T-cell (primary cell): ENCODE data around the gene URB1. TPM values are rescaled to one million over a fixed set of nuclear protein-coding genes. Genes with fewer than 3 reads are reported as not detected.
"Not testable (repeated sequence)": the region's sequence is repeated elsewhere in the genome, so short reads cannot be mapped to it uniquely, and the experiment has no call there.

Experiments used
- ATAC-seq, 4 experiments: fragments of 200-7000 bp in 3 of 4; fragments of 150-1000 bp in 1 of 4; cut with Tn5 transposase; replicated peaks in 1 of 4; 1 replicate in 3 of 4; 2 replicates in 1 of 4; pipeline ENCODE4 v1.10.0; 2021; ENCODE audit warnings: moderate library complexity in 3 of 4, mild to moderate bottlenecking in 2 of 4, moderate number of reproducible peaks in 1 of 4
- CTCF ChIA-PET, 2 donors: fragments of 300-600 bp; sonication (Branson Sonifier 250); formaldehyde crosslinking; loops; one replicate each; lab custom pipeline; 2022; ENCODE audit warnings: antibody characterized with exemption in 2 of 2; lab: Charles Lee
- POLR2A ChIA-PET, 2 donors: fragments of 300-600 bp; sonication (Branson Sonifier 250); formaldehyde crosslinking; loops; one replicate each; lab custom pipeline; 2022; ENCODE audit warnings: antibody characterized with exemption in 2 of 2; lab: Charles Lee
- DNase-seq, 35 experiments: peaks; one replicate each; pipeline versions ENCODE4 v3.0.0 to v3.0.0-alpha.2; 2013 to 2023
- H3K27ac ChIP-seq: one replicate; pipeline ENCODE4 v1.5.1; 2013; ENCODE audit warnings: low read length
- H3K27me3 ChIP-seq, 2 experiments: replicated peaks in 1 of 2; 1 replicate in 1 of 2; 2 replicates in 1 of 2; pipeline versions ENCODE4 v1.6.1 to v1.7.0; 2013; ENCODE audit warnings: low read length in 1 of 2, mixed read lengths in 1 of 2; ENCODE audit not compliant: control insufficient read depth in 2 of 2, insufficient read depth in 2 of 2; ENCODE audit errors: extremely low read depth in 1 of 2
- H3K36me3 ChIP-seq, 2 donors: 1 replicate in 1 of 2; 2 replicates in 1 of 2; pipeline versions ENCODE4 v1.6.1 to v1.7.0; 2013; ENCODE audit warnings: low read length in 1 of 2; ENCODE audit not compliant: control insufficient read depth in 2 of 2, insufficient read depth in 1 of 2; ENCODE audit errors: extremely low read depth in 1 of 2
- H3K4me1 ChIP-seq, 2 experiments: 1 replicate in 1 of 2; 2 replicates in 1 of 2; pipeline versions ENCODE4 v1.6.1 to v1.7.0; 2013; ENCODE audit warnings: low read length in 2 of 2, mixed read lengths in 1 of 2; ENCODE audit not compliant: insufficient read depth in 2 of 2, control insufficient read depth in 1 of 2; ENCODE audit errors: extremely low read depth in 1 of 2
- H3K4me3 ChIP-seq, 2 donors: 1 replicate in 1 of 2; 2 replicates in 1 of 2; pipeline versions ENCODE4 v1.5.1 to v1.7.0; 2013; ENCODE audit warnings: mild to moderate bottlenecking in 2 of 2, low read length in 1 of 2, moderate library complexity in 1 of 2; ENCODE audit not compliant: control insufficient read depth in 1 of 2; ENCODE audit errors: extremely low read depth in 1 of 2
- H3K9me3 ChIP-seq: 2 replicates; pipeline ENCODE4 v1.7.0; 2013
- H3K27ac Mint-ChIP-seq, 2 donors: one replicate each; pipeline ENCODE4 v1.8.0; 2020 to 2021; ENCODE audit warnings: mild to moderate bottlenecking in 2 of 2, mixed read lengths in 2 of 2
- H3K27me3 Mint-ChIP-seq, 2 donors: one replicate each; pipeline ENCODE4 v1.8.0; 2021 to 2022; ENCODE audit warnings: mixed read lengths in 2 of 2
- H3K36me3 Mint-ChIP-seq: one replicate; pipeline ENCODE4 v1.8.0; 2021; ENCODE audit warnings: mixed read lengths
- H3K4me1 Mint-ChIP-seq, 3 donors: one replicate each; pipeline ENCODE4 v1.8.0; 2020 to 2022; ENCODE audit warnings: mixed read lengths in 3 of 3, mild to moderate bottlenecking in 1 of 3
- H3K4me3 Mint-ChIP-seq, 3 donors: one replicate each; pipeline ENCODE4 v1.8.0; 2020 to 2022; ENCODE audit warnings: mild to moderate bottlenecking in 3 of 3, mixed read lengths in 3 of 3, moderate library complexity in 3 of 3
- H3K9me3 Mint-ChIP-seq, 3 donors: one replicate each; pipeline ENCODE4 v1.8.0; 2020 to 2022; ENCODE audit warnings: mixed read lengths in 3 of 3
- WGBS: methylation state at CpG from one replicate; pipeline ENCODE4 v1.1.5; 2013; ENCODE audit warnings: missing lambda C conversion rate; ENCODE audit not compliant: insufficient coverage; 5-methylcytosine and 5-hydroxymethylcytosine counted together
- total RNA-seq, 35 experiments: library from RNA in 6 of 35; stranded (reverse) in 6 of 35; fragments of 120-200 nt in 1 of 35; gene quantifications; one replicate each; pipeline versions ENCODE4 v1.2.1 to v1.2.4 and lab custom pipeline; 2013 to 2026

The URB1 gene
- total RNA-seq, 5 donors from 2014 or later (not counting 1 experiment from before 2014, with no cell fraction given), result 13.4 to 20.2 (median 18.9) TPM

DNA sequence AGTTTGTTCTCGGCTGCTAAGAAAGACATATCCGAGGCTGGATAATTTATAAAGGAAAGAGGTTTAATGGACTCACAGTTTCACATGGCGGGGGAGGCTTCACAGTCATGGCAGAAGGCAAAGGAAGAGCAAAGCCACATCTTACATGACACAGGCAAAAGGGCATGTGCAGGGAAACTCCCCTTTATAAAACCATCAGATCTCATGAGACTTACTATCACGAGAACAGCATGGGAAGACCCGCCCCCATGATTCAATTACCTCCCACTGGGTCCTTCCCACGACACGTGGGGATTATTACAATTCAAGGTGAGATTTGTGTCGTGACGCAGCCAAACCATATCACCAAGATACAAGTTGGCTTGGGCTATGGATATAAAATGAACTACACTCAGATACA lies 81.8 kb downstream of the URB1 start:
- ATAC-seq, POLR2A ChIA-PET, DNase-seq, H3K27ac Mint-ChIP-seq, H3K4me1 ChIP-seq, H3K27ac ChIP-seq, CTCF ChIA-PET, H3K27me3 ChIP-seq, H3K27me3 Mint-ChIP-seq, H3K9me3 ChIP-seq, H3K4me3 Mint-ChIP-seq, H3K4me1 Mint-ChIP-seq, H3K9me3 Mint-ChIP-seq, H3K4me3 ChIP-seq: not testable (repeated sequence)
- H3K36me3 Mint-ChIP-seq, result peaks cover 42% of the 10 kb centered on the region
- peaks cover 19 to 26% of the 10 kb centered on the region in 2 donors for H3K36me3 ChIP-seq
- 67% methylated on average over 3 of the region's 9 CpGs for WGBS

DNA sequence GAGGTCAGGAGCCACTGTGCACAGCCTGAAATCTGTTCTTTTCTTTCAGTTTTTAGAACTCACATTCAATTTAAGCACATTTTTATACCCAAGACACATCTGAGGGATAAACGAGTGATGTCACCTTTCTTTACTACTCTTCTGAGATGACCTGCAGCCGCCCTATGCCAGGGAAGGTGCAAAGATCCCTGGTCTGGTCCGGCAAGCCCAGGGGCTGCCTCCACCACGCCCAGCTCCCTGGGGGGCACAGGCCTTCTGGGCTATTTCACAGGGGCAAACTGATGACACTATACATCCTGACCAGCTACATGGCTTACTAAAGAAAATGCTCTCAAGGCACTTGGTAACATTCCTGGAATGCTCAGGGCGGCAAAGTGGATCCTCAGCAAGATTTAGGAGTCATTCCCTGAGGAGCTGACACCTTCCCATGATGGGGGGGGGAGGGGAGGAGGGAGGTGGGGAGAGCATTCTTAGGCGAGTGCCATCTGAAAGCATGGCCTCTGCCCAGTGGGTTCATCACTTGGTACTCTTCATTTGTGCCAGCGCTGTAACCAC lies 82.8 kb downstream of the URB1 start:
- no peaks in the 10 kb centered on the region for H3K9me3 Mint-ChIP-seq
- Histone ChIP-seq H3K27me3 (no peaks in the 10 kb centered on the region), H3K4me1 (no peaks in the 10 kb centered on the region), H3K4me3 (no peak overlapping the region), H3K27ac (no peak overlapping the region), H3K36me3 (peaks cover 17 to 21% of the 10 kb centered on the region in 2 donors), H3K9me3 (no peaks in the 10 kb centered on the region)
- no peaks in the 10 kb centered on the region for H3K27me3 Mint-ChIP-seq
- ChIA-PET POLR2A (no interaction called here), CTCF (no interaction called here)
- ATAC-seq (no peak), DNase-seq (no peak)
- H3K4me3 Mint-ChIP-seq, result no peak overlapping the region
- no peak overlapping the region for H3K27ac Mint-ChIP-seq
- 95% methylated on average over 6 of the region's 7 CpGs for WGBS
- peaks cover 37% of the 10 kb centered on the region for H3K36me3 Mint-ChIP-seq
- H3K4me1 Mint-ChIP-seq, result no peaks in the 10 kb centered on the region

- CTCF ChIA-PET, result no interaction called here
- Histone ChIP-seq H3K36me3 (peaks cover 10 to 21% of the 10 kb centered on the region in 2 donors), H3K4me3 (no peak overlapping the region), H3K27me3 (no peaks in the 10 kb centered on the region), H3K9me3 (no peaks in the 10 kb centered on the region), H3K4me1 (no peaks in the 10 kb centered on the region), H3K27ac (no peak overlapping the region)
- Mint-ChIP-seq H3K4me1 (no peaks in the 10 kb centered on the region), H3K27me3 (no peaks in the 10 kb centered on the region), H3K36me3 (peaks cover 31% of the 10 kb centered on the region), H3K27ac (no peak overlapping the region), H3K4me3 (no peak overlapping the region), H3K9me3 (no peaks in the 10 kb centered on the region)
- DNase-seq (no peak), ATAC-seq (no peak)
- POLR2A ChIA-PET, result no interaction called here
- 98% methylated on average over 10 of the region's 10 CpGs for WGBS
Measured at GRCh38 chr21:32308696-32309095, 84.1 kb downstream of the URB1 start.

DNA sequence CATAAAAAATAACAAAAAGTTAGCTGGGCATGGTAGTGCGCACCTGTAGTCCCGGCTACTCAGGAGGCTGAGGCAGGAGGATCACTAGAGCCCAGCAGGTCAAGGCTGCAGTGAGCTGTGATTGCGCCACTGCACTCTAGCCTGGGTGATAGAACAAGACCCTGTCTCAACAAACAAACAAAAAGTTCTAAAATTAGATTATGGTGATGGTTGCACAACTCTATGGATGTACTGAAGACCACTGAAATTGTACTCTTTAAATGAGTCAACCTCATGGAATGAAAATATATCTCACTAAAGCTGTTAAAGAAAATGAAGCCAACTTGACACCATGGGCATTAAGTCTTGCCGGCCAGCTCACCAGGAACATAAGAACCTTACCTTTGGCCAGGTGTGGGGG lies 85.1 kb downstream of the URB1 start:
- no peak overlapping the region for H3K4me3 Mint-ChIP-seq
- DNase-seq (no peak), ATAC-seq (no peak)
- H3K27me3 Mint-ChIP-seq, result no peaks in the 10 kb centered on the region
- 100% methylated on average over 3 of the region's 4 CpGs for WGBS
- ChIA-PET CTCF (interaction anchor here in 1 of 2 donors (0.6 kb wide), 1 partner anchor 17 kb away, joined by 3 read pairs; no protein-coding TSS in a partner anchor), POLR2A (interaction anchor here in 1 of 2 donors (0.7 kb wide), 1 partner anchor 55 kb away, joined by 4 read pairs; no protein-coding TSS in a partner anchor)
- Histone ChIP-seq H3K27ac (no peak overlapping the region), H3K27me3 (no peaks in the 10 kb centered on the region), H3K36me3 (peaks cover 7 to 15% of the 10 kb centered on the region in 2 donors), H3K9me3 (no peaks in the 10 kb centered on the region), H3K4me1 (no peaks in the 10 kb centered on the region), H3K4me3 (no peak overlapping the region)
- H3K27ac Mint-ChIP-seq, result no peak overlapping the region
- H3K4me1 Mint-ChIP-seq, result no peaks in the 10 kb centered on the region
- H3K36me3 Mint-ChIP-seq, result peaks cover 23% of the 10 kb centered on the region
- H3K9me3 Mint-ChIP-seq, result no peaks in the 10 kb centered on the region

- Mint-ChIP-seq H3K9me3 (no peaks in the 10 kb centered on the region), H3K4me1 (no peaks in the 10 kb centered on the region), H3K36me3 (peaks cover 18% of the 10 kb centered on the region), H3K27me3 (no peaks in the 10 kb centered on the region), H3K27ac (no peak overlapping the region), H3K4me3 (no peak overlapping the region)
- no peak for ATAC-seq
- Histone ChIP-seq H3K4me3 (no peak overlapping the region), H3K4me1 (no peaks in the 10 kb centered on the region), H3K9me3 (no peaks in the 10 kb centered on the region), H3K27me3 (no peaks in the 10 kb centered on the region), H3K27ac (no peak overlapping the region), H3K36me3 (peaks cover 0 to 5% of the 10 kb centered on the region in 2 donors)
- ChIA-PET CTCF (no interaction called here), POLR2A (no interaction called here)
- no peak for DNase-seq
- 81% methylated on average over 12 of the region's 22 CpGs for WGBS
Measured at GRCh38 chr21:32306021-32306780, 86.6 kb downstream of the URB1 start.

- H3K4me3 Mint-ChIP-seq, result no peak overlapping the region
- Histone ChIP-seq H3K36me3 (peaks cover 0 to 5% of the 10 kb centered on the region in 2 donors), H3K27me3 (no peaks in the 10 kb centered on the region), H3K9me3 (no peaks in the 10 kb centered on the region), H3K4me3 (no peak overlapping the region), H3K27ac (no peak overlapping the region), H3K4me1 (no peaks in the 10 kb centered on the region)
- POLR2A ChIA-PET, result no interaction called here
- ATAC-seq, result no peak
- H3K27ac Mint-ChIP-seq, result no peak overlapping the region
- H3K27me3 Mint-ChIP-seq, result no peaks in the 10 kb centered on the region
- no peak for DNase-seq
- CTCF ChIA-PET, result no interaction called here
- WGBS, result 95% methylated on average over 3 of the region's 7 CpGs
- H3K36me3 Mint-ChIP-seq, result peaks cover 19% of the 10 kb centered on the region
- H3K4me1 Mint-ChIP-seq, result no peaks in the 10 kb centered on the region
- no peaks in the 10 kb centered on the region for H3K9me3 Mint-ChIP-seq
Measured at GRCh38 chr21:32304998-32305397, 87.8 kb downstream of the URB1 start.
